Fibroblast of gingiva (primary cell): ENCODE measurements around the gene SOX5.
"Not testable (repeated sequence)": the region's sequence is repeated elsewhere in the genome, so short reads cannot be mapped to it uniquely, and the experiment has no call there.

Experiments used
- DNase-seq: peaks from one replicate; pipeline ENCODE4 v3.0.0-alpha.2; 2011; ENCODE audit warnings: low read depth

The SOX5 gene

GRCh38 chr12:23753628-23754365 is 195.7 kb downstream of the SOX5 start:
- DNase-seq: no peak

- no peak for DNase-seq
These were observed 197.2 kb downstream of the SOX5 start for GRCh38 chr12:23752245-23752644.

DNA sequence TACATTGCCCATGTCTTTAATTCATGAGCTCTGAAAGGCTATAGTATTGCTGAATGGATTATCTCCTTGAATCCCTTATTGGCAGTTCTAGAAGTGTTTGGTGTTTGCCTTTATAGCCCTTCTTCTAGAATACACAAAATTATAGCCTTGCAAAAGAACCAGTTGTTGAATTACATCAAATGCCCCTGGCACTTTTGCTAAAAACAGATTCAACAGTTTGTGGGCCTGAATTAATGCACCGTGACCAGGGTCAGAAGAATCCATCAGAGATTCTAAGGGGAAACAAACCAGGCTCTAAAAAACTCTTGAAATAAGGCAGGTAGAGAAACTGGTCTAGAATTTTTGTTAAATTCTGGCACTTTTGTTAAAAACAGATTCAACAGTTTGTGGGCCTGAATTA is 197.8 kb downstream of the SOX5 start:
- DNase-seq: no peak

- no peak for DNase-seq
These were observed 198.5 kb downstream of the SOX5 start for GRCh38 chr12:23750923-23751322.

DNA sequence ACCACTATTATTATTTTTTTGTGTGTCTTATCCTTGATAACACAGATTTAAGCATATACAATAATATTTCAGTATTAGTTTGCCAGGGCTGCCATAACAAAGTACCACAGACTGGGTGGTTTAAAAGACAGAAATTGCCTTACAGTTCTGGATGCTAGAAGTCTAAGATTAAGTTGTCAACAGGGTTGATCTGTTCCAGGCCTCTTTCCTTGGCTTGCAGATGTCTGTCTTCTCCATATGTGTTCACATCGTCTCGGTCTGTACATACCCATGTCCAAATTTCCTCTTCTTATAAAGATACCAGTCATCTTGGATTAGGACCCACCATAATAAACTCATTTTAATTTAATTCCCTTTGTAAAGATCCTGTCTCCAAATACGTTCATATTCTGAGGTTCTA is 204.8 kb downstream of the SOX5 start:
- no peak for DNase-seq

DNA sequence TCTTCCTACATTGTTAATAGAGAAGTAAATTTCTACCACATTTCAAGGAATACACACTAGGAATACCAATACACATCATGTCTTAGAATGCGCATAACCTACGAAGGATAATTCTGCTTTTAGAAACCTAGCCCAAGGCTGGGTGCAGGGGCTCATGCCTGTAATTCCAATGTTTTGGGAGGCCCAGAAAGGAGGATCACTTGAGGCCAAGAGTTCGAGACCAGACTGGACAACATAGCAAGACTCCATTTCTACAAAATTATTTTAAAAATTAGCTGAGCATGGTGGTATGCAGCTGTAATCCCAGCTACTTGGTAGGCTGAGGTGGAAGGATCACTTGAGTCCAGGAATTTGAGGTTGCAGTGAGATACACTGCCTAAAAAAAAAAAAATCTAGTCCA is 206.9 kb downstream of the SOX5 start:
- DNase-seq: no peak

DNA sequence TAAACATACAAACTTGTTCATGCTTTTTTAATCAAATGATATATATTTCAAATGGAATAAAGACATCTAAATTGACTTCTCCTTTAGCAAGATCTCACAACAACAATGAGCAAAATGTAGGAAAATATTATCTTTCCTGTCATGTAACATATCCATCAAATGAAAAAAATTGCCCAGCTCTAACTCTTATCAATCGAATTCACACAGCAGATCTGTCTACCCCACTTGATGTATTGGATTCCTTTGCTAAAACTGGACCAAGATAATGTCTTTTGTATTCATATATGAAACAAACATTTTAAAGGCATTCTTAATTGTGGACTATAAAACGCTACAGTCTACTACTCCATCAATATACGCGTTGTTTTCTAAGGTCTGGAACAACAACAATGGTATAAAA is 218.0 kb downstream of the SOX5 start:
- DNase-seq: no peak

DNA sequence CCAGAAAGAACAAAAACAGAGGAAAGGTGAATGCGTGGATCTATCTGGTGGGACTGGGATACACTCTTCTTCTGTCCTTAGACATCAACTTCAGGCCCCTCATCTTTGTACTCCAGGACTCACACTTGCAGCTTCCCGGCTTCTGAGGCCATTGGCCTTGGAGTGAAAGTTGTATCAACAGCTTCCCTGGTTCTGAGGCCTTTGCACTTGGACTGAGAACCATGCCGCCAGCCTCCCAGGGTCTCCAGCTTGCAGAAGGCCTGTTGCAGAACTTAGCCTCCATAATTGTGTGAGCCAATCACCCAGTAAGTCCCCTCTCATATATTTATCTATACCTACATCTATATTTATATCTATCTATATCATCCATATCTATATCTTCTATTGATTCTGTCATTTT is 218.4 kb downstream of the SOX5 start:
- no peak for DNase-seq

GRCh38 chr12:23729359-23729758 is 220.1 kb downstream of the SOX5 start:
- peak; percentile 3 for DNase-seq

DNA sequence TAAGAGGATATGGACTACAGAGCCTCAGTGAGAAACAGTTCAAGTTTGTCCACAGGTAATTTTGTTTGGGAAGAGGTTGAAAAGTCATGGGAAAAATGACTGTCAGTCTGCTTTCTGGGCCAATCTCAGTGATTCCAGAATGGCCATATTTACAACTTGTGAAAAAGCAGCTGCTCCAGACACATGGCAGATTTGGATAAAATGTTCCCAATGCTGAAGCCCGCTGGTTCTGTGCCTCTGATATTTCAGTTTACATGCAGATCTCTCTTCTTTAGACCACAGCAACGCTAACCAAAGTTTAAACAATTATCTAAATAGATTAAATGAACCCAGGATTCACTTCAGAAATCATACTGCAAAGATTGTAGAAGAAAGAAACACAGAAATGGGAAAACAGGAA is 222.8 kb downstream of the SOX5 start:
- DNase-seq: no peak

DNA sequence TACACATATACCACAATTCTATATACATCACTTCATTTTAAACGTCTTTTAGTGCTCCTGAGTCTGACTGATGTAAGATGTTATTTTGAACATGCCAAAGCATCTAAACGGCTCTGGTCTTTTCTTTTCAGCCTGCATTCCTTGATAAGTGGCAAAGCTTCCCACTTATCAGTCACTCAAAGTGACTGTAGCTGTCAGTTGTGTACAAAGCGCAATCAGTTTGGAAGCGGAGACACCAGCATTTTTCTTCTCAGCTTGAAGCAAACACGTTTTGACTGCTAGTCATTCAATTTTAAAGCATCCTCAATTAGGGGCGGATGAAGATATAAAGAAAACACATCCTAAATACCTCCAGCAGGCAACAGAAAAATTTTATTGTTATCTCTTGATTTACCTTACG is 226.8 kb downstream of the SOX5 start:
- no peak for DNase-seq

GRCh38 chr12:23721268-23721667 is 228.2 kb downstream of the SOX5 start:
- no peak for DNase-seq

- DNase-seq: no peak
These were observed 230.0 kb downstream of the SOX5 start for GRCh38 chr12:23719493-23719892.

DNA sequence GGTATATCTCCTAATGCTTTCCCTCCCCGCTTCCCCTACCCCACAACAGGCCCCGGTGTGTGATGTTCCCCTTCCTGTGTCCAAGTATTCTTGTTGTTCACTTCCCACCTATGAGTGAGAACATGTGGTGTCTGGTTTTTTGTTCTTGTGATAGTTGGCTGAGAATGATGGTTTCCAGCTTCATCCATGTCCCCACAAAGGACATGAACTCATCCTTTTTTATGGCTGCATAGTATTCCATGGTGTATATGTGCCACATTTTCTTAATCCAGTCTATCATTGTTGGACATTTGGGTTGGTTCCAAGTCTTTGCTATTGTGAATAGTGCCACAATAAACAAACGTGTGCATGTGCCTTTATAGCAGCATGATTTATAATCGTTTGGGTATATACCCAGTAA is 239.1 kb downstream of the SOX5 start:
- not testable (repeated sequence) for DNase-seq

DNA sequence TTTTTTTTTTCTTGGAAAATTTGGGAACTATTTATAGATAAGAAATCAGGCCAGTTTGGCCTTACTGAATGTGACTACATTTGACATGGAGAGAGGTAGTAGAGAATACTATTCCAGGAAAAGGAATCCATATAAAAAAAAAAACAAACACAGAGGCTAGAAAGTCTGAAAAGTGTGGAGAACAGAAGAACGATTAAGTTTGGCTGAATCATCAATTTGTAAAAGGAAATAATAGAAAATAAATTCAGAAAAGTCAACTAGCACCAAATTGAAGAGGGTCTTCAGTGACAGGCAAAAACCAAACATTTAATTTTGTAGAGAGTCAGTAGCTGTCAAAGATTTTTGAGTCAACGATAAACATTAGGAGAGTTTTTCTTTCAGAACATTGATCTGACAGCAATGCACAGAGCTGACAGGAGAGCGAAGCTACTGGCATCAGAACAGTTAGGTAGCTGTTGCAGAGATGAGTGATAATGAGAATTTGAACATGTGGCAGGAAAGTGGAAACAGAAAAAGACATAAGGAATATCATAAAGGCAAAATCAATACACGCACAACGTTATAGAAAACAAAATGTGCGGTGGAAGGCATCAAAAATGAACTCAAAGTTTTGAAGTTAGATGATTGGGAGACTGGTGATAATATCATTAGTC is 241.2 kb downstream of the SOX5 start:
- no peak for DNase-seq

DNA sequence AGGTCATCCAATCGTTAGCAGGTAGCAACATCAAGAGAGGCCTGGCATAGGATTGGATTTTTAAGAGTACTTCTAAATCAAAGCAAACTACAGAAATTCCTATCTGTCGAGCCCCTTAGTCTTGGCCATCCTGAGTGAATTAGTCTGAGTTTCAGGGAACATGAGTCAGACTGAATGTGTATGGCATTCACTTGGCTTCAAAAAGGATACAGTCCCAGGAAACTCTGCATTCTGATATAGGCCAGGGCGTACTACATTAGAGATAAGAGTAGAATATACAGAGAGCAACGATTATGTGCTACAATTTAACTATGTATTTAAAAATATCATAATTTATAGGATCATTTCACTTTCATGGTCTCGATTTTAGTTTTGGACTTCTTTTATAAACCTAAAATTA is 242.2 kb downstream of the SOX5 start:
- no peak for DNase-seq

GRCh38 chr12:23704992-23705943 is 244.2 kb downstream of the SOX5 start:
- no peak for DNase-seq

DNA sequence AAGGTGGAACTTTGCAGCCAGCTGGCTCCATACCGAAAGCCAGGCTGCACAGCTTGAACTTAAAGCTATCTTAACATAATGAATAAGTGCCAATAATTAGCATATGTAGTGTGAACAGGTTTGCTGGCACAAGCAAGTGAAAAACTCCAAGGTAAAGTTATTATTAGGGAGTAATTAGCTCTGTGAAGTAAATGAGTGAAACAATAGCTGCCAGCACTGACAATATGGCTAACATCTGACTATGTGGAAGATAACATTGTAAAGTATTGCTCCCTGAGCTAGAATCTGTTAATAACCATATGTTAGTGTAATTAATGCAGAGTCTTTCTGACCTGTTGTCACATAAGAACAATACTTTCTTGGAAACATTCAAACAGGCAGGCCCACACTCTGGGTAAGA is 246.4 kb downstream of the SOX5 start:
- DNase-seq: no peak

- DNase-seq: no peak
These were observed 250.4 kb downstream of the SOX5 start for GRCh38 chr12:23699031-23699430.

GRCh38 chr12:23694920-23695319 is 254.6 kb downstream of the SOX5 start:
- DNase-seq: no peak

- no peak for DNase-seq
These were observed 255.2 kb downstream of the SOX5 start for GRCh38 chr12:23694307-23694706.

GRCh38 chr12:23687947-23688346 is 261.5 kb downstream of the SOX5 start:
- DNase-seq: no peak

DNA sequence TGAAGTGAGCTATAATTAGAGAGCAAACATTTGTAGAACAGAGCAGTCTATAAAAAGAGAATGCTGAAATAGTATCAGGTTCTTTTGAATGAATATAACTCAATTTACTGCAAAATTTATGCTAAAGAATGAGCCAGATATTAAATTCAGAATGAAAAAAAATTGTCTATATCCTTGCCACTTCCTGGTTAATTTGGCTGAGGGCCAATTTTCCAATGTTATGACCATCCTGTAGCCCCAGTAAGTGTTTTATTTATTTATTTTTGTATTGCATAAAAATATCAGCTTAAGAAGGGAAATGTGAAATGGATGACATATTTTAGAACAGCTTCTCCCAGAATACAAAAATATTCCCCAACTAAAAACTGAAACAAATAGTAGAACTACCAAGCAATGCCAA is 263.4 kb downstream of the SOX5 start:
- DNase-seq: no peak
